Smooth muscle cell of the brain vasculature (primary cell): ENCODE results near the gene FGL2.
"Not testable (repeated sequence)": the region's sequence is repeated elsewhere in the genome, so short reads cannot be mapped to it uniquely, and the experiment has no call there.

Experiments
- DNase-seq: peaks from one replicate; pipeline ENCODE4 v3.0.0-alpha.2; 2012; ENCODE audit warnings: low read depth, low spot score

FGL2 gene

DNA sequence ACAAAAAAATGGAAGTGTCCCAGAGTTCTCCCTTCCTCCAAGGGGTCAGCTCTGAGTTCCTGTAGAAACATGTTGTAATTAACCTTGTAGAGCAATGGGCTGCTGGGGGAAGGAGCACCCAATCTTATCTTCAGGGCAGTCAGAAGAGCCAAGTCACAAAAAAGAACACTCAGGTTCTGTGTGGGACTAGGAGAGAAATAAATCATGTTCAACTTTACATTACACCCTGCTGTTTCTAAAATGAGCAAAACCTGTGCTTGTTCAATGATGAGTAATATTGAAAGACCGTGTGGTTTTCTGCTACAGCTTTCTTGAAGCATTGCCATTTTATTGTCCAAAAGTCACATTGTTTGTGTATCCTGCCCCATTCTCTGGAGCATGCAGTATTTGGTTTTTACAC lies 42.6 kb downstream of the FGL2 start:
- DNase-seq = not testable (repeated sequence)

DNA sequence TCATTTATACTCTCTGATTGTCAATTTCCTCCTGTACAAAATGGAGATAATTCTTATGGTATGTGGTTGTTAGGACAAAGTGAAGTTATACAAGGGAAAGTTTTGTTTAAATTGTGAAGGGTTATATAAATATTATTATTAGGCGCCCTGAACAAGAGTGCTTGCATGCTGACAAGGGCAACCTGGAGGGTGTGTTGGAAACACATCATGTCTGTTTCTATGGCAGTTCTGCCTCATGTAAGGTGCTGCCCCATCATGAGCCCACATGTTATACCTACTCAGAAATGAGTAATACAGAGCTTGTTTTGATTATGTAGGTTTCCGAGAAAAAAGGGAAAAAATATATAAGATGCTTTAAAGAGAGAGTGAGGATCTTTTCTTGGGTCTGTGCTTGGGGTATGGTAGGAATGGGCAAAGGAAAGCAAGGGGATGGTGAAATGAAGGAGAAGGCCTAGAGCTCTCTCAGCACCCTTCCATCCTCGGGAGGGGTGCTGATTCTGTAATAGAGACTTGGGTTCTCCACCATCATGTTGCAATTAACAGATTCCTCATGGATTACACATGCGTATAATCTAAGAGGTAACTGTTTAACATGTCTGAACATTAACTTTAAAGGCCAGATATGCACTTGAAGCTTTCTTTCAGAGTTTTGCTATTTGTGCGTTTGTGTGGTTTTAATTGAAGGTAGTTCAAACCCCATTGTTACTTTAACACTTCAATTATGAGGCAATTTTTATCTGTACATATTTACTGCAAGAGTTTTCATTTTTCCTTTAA lies 43.8 kb downstream of the FGL2 start:
- DNase-seq = not testable (repeated sequence)

DNA sequence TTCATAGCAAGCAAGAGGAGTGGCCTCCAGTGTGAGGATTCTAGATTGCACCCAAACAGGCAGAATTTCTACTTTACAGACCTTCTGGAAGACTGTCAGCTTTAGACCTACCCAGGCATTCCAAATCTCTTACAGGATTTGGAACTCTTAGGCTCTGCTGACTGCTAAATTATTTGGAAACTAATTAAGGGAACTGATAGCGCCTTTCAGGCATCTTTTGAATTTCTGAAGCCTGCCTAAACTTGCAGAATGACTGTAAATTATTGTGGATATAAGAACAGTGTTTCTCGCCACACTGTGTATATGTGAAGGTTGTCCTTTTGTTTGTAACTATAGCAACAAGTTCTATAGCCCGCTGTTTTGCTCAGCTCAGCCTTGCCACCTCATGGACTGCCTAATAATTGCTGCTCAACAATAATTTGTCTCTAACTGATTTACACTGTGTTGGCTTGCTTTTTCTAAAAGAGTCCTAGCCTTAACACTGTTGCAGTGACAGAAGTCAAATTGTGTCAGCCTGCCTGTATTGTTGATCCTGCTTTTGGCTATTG lies 44.6 kb downstream of the FGL2 start:
- not testable (repeated sequence) for DNase-seq

DNA sequence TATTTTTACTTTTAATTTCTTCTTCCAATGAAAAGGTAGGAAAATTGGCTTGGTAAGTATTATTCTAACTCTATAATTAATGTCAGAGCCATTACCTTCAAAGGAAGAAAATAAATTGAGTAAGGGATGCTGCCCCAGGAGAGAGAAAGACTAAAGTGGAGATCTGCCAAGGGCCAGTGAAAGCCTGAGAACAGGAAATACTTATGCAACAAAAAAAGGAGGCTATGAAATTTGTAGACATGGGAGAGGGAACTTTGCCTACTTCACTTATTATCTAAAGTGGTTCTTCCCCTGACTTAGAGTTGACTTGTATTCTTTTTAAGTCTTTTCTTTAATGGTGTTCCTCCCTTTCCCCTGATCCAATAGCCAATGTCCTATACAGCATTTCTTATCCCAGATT lies 47.4 kb downstream of the FGL2 start:
- not testable (repeated sequence) for DNase-seq
